GM21786 (cell line): ENCODE data around the gene LRRC8C.

ENCODE experiments used
- ATAC-seq: cut with Tn5 transposase; IDR thresholded peaks from one replicate; pipeline ENCODE4 v1.9.1; 2021; ENCODE audit not compliant: unreplicated experiment

Gene LRRC8C

DNA sequence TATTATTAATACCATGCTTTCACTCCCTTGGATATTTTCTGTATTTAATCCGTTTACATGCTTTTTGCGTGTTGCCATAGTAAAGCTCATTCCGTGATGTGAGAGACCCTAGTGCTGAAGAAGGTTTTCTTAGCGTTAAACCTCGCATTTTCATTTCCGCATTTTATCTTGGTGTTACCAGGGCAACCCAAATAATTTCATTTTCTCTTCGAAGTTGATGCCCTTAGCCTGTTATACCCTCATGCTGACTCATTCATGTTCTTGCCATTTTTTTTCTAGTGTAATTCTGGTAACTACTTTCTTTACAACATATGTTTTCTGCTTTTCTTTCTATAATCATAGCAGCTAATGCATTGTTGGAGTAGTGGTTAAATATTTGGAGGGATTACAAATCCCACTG, 37.2 kb downstream of the LRRC8C start:
- peak; percentile 97 for ATAC-seq

- no peak for ATAC-seq
Measured at GRCh38 chr1:89670711-89671110, 37.8 kb downstream of the LRRC8C start.

DNA sequence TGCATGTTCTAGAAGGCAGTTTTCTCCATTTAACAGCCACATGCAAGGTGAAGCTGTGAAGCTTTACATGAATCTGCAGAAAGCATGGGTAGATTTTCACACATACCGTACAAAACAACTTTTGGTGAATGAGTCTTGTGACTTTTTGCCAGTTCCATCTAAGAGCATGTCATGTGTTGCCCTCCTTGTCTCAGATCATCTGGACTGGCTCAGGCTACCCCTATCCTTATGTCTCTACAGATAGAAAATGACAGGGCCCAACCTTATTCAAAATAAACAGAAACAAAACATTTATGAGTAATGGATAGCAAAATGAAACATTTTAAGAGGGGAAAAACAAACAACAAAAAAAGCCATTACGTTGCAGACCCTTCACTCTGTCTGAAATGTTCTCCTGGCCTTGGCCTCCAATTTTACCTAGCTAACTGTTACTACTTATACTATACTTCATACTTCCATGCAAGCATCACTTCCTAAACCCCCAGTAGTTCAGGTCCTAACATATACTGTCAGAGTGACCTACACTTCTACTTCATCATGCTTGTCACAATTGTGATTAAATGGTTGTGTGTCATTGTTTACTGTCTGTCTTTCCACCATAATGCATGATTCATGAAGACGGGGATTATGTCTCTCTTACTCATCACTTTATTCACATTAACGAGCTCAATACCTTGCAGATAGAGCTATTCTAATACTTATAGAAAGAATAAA, 39.0 kb downstream of the LRRC8C start:
- ATAC-seq, result no peak

GRCh38 chr1:89672489-89673183, 39.7 kb downstream of the LRRC8C start:
- ATAC-seq, result no peak

- ATAC-seq, result no peak
Measured at GRCh38 chr1:89673251-89673650, 40.3 kb downstream of the LRRC8C start.

- no peak for ATAC-seq
Measured at GRCh38 chr1:89675677-89676076, 42.8 kb downstream of the LRRC8C start.

GRCh38 chr1:89681045-89681729, 48.3 kb downstream of the LRRC8C start:
- ATAC-seq, result peak; percentile 74

GRCh38 chr1:89682611-89683010, 49.7 kb downstream of the LRRC8C start:
- no peak for ATAC-seq

DNA sequence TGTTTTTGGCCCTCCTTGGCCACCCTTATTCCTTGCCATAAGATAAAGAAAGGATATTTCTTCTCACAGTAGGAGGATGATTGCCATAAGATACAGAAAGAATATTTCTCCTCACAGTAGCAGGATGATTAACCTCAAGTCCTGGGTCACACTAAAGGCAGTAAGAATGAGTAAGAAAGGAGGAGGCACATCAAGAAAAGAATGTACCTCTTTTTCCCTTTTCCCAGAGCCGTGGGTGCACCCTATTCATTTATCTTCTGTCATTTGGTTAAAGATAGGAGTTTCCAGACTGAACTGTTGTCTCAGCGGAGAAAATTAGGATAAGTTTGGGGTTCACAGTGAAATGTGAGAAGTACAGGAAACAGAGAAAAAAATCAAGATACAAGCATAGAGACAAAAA, 52.5 kb downstream of the LRRC8C start:
- no peak for ATAC-seq

GRCh38 chr1:89686520-89686919, 53.6 kb downstream of the LRRC8C start:
- no peak for ATAC-seq

GRCh38 chr1:89687254-89687653, 54.3 kb downstream of the LRRC8C start:
- ATAC-seq, result no peak

DNA sequence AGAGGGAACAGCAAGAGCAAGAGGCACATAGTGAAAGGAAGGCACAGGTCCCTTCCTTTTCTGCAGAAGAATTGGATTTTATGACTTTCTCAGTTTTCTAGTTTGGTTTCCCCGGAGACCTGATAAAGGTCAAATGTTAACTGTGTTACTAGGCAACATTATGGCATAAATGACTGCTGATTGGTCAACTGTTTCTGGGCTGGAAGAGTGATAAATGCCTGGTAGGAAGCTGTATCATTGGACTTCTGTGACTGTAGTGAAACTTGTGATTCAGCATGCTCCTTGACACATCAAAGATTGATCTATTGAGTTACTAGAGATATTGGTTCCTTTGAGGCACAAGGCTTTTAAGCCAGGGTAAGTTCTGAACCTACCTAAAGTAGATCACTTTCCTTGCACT, 55.7 kb downstream of the LRRC8C start:
- ATAC-seq, result no peak

- ATAC-seq, result no peak
Measured at GRCh38 chr1:89689234-89689633, 56.3 kb downstream of the LRRC8C start.

DNA sequence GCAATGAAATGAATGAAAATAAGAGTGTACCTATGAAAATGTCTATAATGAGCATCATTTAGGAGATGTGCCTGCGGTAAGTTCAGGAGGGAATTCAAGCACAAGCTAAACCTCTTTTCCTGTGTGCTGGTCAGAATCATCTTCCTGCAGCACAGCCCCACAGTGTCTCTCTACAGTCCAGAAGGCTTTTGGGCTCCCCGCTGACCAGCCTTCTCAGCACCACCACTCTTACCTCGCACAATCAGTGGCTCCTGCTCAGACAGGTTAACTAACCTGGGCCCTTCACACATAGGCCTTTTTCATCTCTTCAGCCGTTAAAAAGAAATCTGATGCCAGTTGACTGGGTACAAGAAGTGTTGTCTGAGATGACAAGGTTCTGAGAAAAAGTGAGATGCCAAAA, 57.7 kb downstream of the LRRC8C start:
- ATAC-seq, result no peak

- ATAC-seq, result peak; percentile 59
Measured at GRCh38 chr1:89692601-89693521, 59.9 kb downstream of the LRRC8C start.

DNA sequence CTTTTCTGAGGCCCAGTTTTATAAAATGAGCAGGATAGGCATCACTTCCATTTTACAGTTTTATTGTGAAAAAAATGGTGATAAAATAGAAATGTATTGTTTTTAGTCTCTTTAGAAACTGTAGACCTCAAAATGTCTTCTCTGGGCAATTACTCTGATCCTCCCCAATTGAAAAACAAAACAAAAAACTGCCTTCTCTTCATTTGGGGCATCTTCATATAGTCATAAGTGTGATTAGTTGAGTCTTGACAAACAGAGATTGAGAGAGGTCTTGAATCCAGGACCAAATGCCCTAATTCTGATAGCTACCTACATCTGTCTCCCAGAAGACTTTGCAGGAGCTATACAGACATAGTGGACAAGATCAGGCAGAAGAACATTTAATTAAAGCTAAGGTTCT, 62.9 kb downstream of the LRRC8C start:
- ATAC-seq, result no peak

DNA sequence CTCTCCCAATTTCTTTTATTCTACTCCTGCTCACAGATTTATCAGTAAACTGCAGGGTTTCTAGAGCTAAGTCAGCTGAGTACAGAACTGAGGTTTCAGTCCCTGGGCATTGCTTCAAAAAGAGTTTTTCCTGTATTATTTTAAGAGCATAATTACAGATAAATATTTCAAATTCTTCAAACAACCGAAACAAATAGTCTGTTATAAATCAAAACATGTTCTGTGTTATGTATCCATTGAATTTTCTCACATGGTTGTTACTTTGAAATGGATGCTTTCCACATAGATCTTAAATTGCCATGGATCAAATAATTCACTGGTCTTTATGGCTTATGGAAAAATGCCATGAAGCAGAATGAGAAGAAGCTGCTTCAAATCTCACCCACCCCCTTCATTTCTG, 64.5 kb downstream of the LRRC8C start:
- ATAC-seq, result no peak

- ATAC-seq, result no peak
Measured at GRCh38 chr1:89698020-89698560, 65.2 kb downstream of the LRRC8C start.

DNA sequence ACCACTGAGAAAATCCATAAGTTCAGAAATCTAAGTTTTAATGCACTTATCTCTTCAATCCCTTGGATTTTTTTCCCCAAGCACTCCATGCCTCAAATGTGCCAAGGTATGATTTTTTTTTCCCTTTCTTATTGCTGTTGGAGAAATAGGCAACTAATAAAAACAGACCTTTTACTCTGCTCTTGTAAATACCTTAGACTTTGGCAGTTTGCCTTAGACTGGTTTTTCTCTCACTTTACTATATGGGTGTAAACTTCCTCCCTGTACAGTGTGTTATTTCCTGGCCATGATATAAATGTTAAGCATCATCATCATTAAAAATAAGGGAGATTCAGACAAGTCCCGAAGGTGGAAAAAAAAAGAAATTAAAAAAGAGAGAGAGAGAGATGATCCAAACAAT, 65.7 kb downstream of the LRRC8C start:
- ATAC-seq, result no peak

- ATAC-seq, result no peak
Measured at GRCh38 chr1:89699451-89699986, 66.6 kb downstream of the LRRC8C start.
